ENCODE data around the gene MAPK1IP1L. TPM values are rescaled to one million over a fixed set of nuclear protein-coding genes. Genes with fewer than 3 reads are reported as not detected.

MAPK1IP1L gene
- total and polyA plus RNA-seq, 2 donors (not counting 1 experiment from before 2014, with no cell fraction given), result 116 to 141 TPM

DNA sequence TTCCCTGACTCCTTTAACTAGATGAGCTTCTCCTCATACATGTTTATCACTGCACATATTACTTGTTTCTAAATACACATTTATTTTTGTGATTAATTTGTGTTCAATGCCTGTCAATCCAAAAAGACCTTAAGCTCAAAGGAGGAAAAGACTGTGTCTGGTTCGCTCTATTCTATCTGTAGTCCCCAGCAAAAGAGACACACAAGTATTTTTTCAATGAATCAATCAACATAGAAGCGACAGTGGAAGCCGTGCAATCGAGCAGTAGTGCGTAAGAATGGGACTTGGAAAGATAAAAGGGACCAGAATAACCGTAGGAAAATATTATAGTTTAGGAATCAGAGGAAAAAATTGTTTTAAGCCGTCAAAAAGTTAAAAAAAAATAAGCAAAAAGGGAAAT is 25.5 kb upstream of the MAPK1IP1L start:
- TF ChIP-seq EZH2 (IDR thresholded peaks at IDR 0.05; ENCODE audit: borderline replicate concordance, insufficient read depth, low read depth, low read length, poor library complexity, severe bottlenecking), result no peak
- TF ChIP-seq, protein P1, sequence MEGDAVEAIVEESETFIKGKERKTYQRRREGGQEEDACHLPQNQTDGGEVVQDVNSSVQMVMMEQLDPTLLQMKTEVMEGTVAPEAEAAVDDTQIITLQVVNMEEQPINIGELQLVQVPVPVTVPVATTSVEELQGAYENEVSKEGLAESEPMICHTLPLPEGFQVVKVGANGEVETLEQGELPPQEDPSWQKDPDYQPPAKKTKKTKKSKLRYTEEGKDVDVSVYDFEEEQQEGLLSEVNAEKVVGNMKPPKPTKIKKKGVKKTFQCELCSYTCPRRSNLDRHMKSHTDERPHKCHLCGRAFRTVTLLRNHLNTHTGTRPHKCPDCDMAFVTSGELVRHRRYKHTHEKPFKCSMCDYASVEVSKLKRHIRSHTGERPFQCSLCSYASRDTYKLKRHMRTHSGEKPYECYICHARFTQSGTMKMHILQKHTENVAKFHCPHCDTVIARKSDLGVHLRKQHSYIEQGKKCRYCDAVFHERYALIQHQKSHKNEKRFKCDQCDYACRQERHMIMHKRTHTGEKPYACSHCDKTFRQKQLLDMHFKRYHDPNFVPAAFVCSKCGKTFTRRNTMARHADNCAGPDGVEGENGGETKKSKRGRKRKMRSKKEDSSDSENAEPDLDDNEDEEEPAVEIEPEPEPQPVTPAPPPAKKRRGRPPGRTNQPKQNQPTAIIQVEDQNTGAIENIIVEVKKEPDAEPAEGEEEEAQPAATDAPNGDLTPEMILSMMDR (IDR thresholded peaks at IDR 0.05), result no peak
- Histone ChIP-seq H3K9me3 (ENCODE audit: control extremely low read depth in 1 of 3, control insufficient read depth in 2 of 3, insufficient read depth in 1 of 3, low read length in 2 of 3) (no peaks in the 10 kb centered on the region), H3K9ac (ENCODE audit: low read length) (peak overlapping the region; percentile 90), H3K4me2 (replicated peaks; ENCODE audit: low read depth, low read length, poor library complexity, severe bottlenecking) (peak overlapping the region; percentile 91), H3K36me3 (replicated peaks in 1 of 2; ENCODE audit: control extremely low read depth in 1 of 2, control insufficient read depth in 1 of 2, extremely low read depth in 1 of 2, insufficient read depth in 2 of 2, low read length in 1 of 2) (peaks cover 0 to 2% of the 10 kb centered on the region in 2 experiments), H3K79me2 (ENCODE audit: control insufficient read depth, insufficient read depth, low read length) (peaks cover 54% of the 10 kb centered on the region), H3K27ac (ENCODE audit: low read length in 2 of 2) (no peak overlapping the region), H2AFZ (ENCODE audit: insufficient read depth, low read depth, low read length, poor library complexity, severe bottlenecking) (peak overlapping the region; percentile 97), H3K4me1 (ENCODE audit: control insufficient read depth in 2 of 2, insufficient read depth in 2 of 2, low read length in 2 of 2) (peaks cover 18 to 27% of the 10 kb centered on the region in 2 donors), H3K27me3 (replicated peaks in 1 of 4; ENCODE audit: control extremely low read depth in 1 of 4, control insufficient read depth in 3 of 4, insufficient read depth in 4 of 4, low read length in 3 of 4) (no peaks in the 10 kb centered on the region), H4K20me1 (ENCODE audit: control insufficient read depth, insufficient read depth, low read length, poor library complexity, severe bottlenecking) (no peaks in the 10 kb centered on the region), H3K4me3 (ENCODE audit: control extremely low read depth in 1 of 5, extremely low read depth in 1 of 5, insufficient read depth in 1 of 5, low read depth in 2 of 5, low read length in 4 of 5) (peak overlapping the region in 3 of 5 experiments; percentile 84 to 95 (median 90))
- ATAC-seq (ENCODE audit: low read depth), result no peak
- ChIA-PET CTCF (interaction anchor here (1.7 to 2.1 kb wide), 2 partner anchors 26 to 47 kb away, joined by 5 to 20 read pairs; partner anchors contain the start of gene MAPK1IP1L), POLR2A (interaction anchor here (0.7 kb wide), 1 partner anchor 127 kb away, joined by 3 read pairs; no protein-coding TSS in a partner anchor)
- Mint-ChIP-seq H3K9me3 (ENCODE audit: insufficient read depth) (no peaks in the 10 kb centered on the region), H3K4me1 (peaks cover 43% of the 10 kb centered on the region), H3K27ac (peak overlapping the region; percentile 8), H3K27me3 (no peaks in the 10 kb centered on the region), H3K4me3 (peak overlapping the region; percentile 94)
- intact Hi-C loops (cut with micrococcal nuclease), result loop anchor here (5.0 kb wide), 1 partner anchor 1874 kb away; the partner anchor contains the start of gene DDHD1
- DNase-seq, result no peak
- WGBS (ENCODE audit: insufficient coverage), result 0% methylated on average over 1 of the region's 7 CpGs

DNA sequence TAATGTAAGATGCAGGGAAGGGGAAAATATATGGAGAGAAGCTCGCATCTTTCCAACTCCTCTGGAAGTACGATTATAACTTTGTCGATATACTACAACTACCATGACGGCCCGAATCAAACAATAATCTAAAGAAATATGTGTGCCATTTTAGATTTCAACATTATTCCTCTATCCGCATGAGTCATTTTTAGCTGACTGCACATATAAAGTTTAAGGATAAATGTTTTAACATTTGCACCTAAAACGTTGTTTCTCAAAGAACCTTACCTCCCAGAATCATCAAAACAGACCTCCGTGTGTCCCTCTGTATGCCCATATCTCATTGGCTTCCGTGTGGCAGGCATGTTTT is 25.0 kb upstream of the MAPK1IP1L start:
- TF ChIP-seq, protein P1 (IDR thresholded peaks at IDR 0.05), result no peak
- no peak for TF ChIP-seq EZH2 (IDR thresholded peaks at IDR 0.05; ENCODE audit: borderline replicate concordance, insufficient read depth, low read depth, low read length, poor library complexity, severe bottlenecking)
- no peaks in the 10 kb centered on the region for H3K9me3 ChIP-seq (ENCODE audit: control extremely low read depth in 1 of 3, control insufficient read depth in 2 of 3, insufficient read depth in 1 of 3, low read length in 2 of 3)
- peaks cover 0 to 2% of the 10 kb centered on the region in 2 experiments for H3K36me3 ChIP-seq (replicated peaks in 1 of 2; ENCODE audit: control extremely low read depth in 1 of 2, control insufficient read depth in 1 of 2, extremely low read depth in 1 of 2, insufficient read depth in 2 of 2, low read length in 1 of 2)
- CTCF ChIA-PET, result interaction anchor here (0.7 to 2.1 kb wide), 7 partner anchors 11 to 62 kb away, joined by 3 to 20 read pairs (median 3); partner anchors contain the start of gene MAPK1IP1L
- intact Hi-C loops (cut with micrococcal nuclease), result loop anchor here (5.0 kb wide), 1 partner anchor 1874 kb away; the partner anchor contains the start of gene DDHD1
- H3K9ac ChIP-seq (ENCODE audit: low read length), result peak overlapping the region; percentile 90
- no CpG with 5 or more reads among the region's 9 CpGs for WGBS (ENCODE audit: insufficient coverage)
- DNase-seq, result no peak
- peaks cover 47% of the 10 kb centered on the region for H3K4me1 Mint-ChIP-seq
- H3K4me3 Mint-ChIP-seq, result peak overlapping the region; percentile 94
- H3K9me3 Mint-ChIP-seq (ENCODE audit: insufficient read depth), result no peaks in the 10 kb centered on the region
- no peaks in the 10 kb centered on the region for H4K20me1 ChIP-seq (ENCODE audit: control insufficient read depth, insufficient read depth, low read length, poor library complexity, severe bottlenecking)
- H3K4me2 ChIP-seq (replicated peaks; ENCODE audit: low read depth, low read length, poor library complexity, severe bottlenecking), result peak overlapping the region; percentile 91
- H3K27ac Mint-ChIP-seq, result peak overlapping the region; percentile 91
- no peak for ATAC-seq (ENCODE audit: low read depth)
- peak overlapping the region; percentile 78 to 90 for H3K27ac ChIP-seq (ENCODE audit: low read length in 2 of 2)
- no peaks in the 10 kb centered on the region for H3K27me3 ChIP-seq (replicated peaks in 1 of 4; ENCODE audit: control extremely low read depth in 1 of 4, control insufficient read depth in 3 of 4, insufficient read depth in 4 of 4, low read length in 3 of 4)
- peaks cover 18 to 30% of the 10 kb centered on the region in 2 donors for H3K4me1 ChIP-seq (ENCODE audit: control insufficient read depth in 2 of 2, insufficient read depth in 2 of 2, low read length in 2 of 2)
- peak overlapping the region; percentile 97 for H2AFZ ChIP-seq (ENCODE audit: insufficient read depth, low read depth, low read length, poor library complexity, severe bottlenecking)
- peaks cover 59% of the 10 kb centered on the region for H3K79me2 ChIP-seq (ENCODE audit: control insufficient read depth, insufficient read depth, low read length)
- H3K27me3 Mint-ChIP-seq, result no peaks in the 10 kb centered on the region
- POLR2A ChIA-PET, result interaction anchor here (0.6 to 1.2 kb wide), 3 partner anchors 25 to 165 kb away, joined by 3 to 5 read pairs (median 4); partner anchors contain the start of genes GCH1 and MAPK1IP1L
- H3K4me3 ChIP-seq (ENCODE audit: control extremely low read depth in 1 of 5, extremely low read depth in 1 of 5, insufficient read depth in 1 of 5, low read depth in 2 of 5, low read length in 4 of 5), result peak overlapping the region; percentile 62 to 95 (median 90)
